ENCODE results near the gene AIPL1. TPM values are rescaled to one million over a fixed set of nuclear protein-coding genes. Genes with fewer than 3 reads are reported as not detected.

The AIPL1 gene
- total RNA-seq, 1 donor from 2014 or later = 0.76 TPM

- Mint-ChIP-seq H3K4me1 (ENCODE audit: low read depth, unreplicated experiment) (peaks cover 16% of the 10 kb centered on the region), H3K9me3 (ENCODE audit: unreplicated experiment) (peaks cover 10% of the 10 kb centered on the region), H3K36me3 (ENCODE audit: unreplicated experiment) (no peaks in the 10 kb centered on the region), H3K27me3 (ENCODE audit: unreplicated experiment) (peaks cover 2% of the 10 kb centered on the region), H3K27ac (ENCODE audit: unreplicated experiment) (peak overlapping the region; percentile 92), H3K4me3 (ENCODE audit: unreplicated experiment) (peak overlapping the region; percentile 94)
- DNase-seq = peak; percentile 37
- TF ChIP-seq CTCF (IDR thresholded peaks at IDR 0.05; ENCODE audit: partially characterized antibody, unreplicated experiment) = no peak
Observed at GRCh38 chr17:6444571-6445335, 9.8 kb upstream of the AIPL1 start.

- peaks cover 13% of the 10 kb centered on the region for H3K4me1 Mint-ChIP-seq (ENCODE audit: low read depth, unreplicated experiment)
- H3K27ac Mint-ChIP-seq (ENCODE audit: unreplicated experiment) = peak within 1 kb of the TSS; percentile 99
- peak; percentile 100 for DNase-seq
- peaks cover 2% of the 10 kb centered on the region for H3K27me3 Mint-ChIP-seq (ENCODE audit: unreplicated experiment)
- no peaks in the 10 kb centered on the region for H3K36me3 Mint-ChIP-seq (ENCODE audit: unreplicated experiment)
- no peak for TF ChIP-seq CTCF (IDR thresholded peaks at IDR 0.05; ENCODE audit: partially characterized antibody, unreplicated experiment)
- H3K9me3 Mint-ChIP-seq (ENCODE audit: unreplicated experiment) = peaks cover 10% of the 10 kb centered on the region
- H3K4me3 Mint-ChIP-seq (ENCODE audit: unreplicated experiment) = peak within 1 kb of the TSS; percentile 94
Observed at GRCh38 chr17:6443692-6444570, 9.0 kb upstream of the AIPL1 start, which contains the start of gene PIMREG. TSS of gene PIMREG (plus strand) at chr17:6444455. CDS start at chr17:6445111, 656 bp downstream.

GRCh38 chr17:6442775-6443174 lies 7.9 kb upstream of the AIPL1 start:
- peaks cover 2% of the 10 kb centered on the region for H3K27me3 Mint-ChIP-seq (ENCODE audit: unreplicated experiment)

GRCh38 chr17:6439951-6440350 lies 5.0 kb upstream of the AIPL1 start:
- DNase-seq = no peak
- H3K27ac Mint-ChIP-seq (ENCODE audit: unreplicated experiment) = no peak overlapping the region
- H3K4me3 Mint-ChIP-seq (ENCODE audit: unreplicated experiment) = no peak overlapping the region
- peaks cover 2% of the 10 kb centered on the region for H3K27me3 Mint-ChIP-seq (ENCODE audit: unreplicated experiment)
- H3K9me3 Mint-ChIP-seq (ENCODE audit: unreplicated experiment) = peaks cover 7% of the 10 kb centered on the region
- no peaks in the 10 kb centered on the region for H3K36me3 Mint-ChIP-seq (ENCODE audit: unreplicated experiment)
- TF ChIP-seq CTCF (IDR thresholded peaks at IDR 0.05; ENCODE audit: partially characterized antibody, unreplicated experiment) = no peak
- peaks cover 8% of the 10 kb centered on the region for H3K4me1 Mint-ChIP-seq (ENCODE audit: low read depth, unreplicated experiment)

More at GRCh38 chr17:6442775-6443174, 7.9 kb upstream of the AIPL1 start:
- Mint-ChIP-seq H3K9me3 (ENCODE audit: unreplicated experiment) (peaks cover 7% of the 10 kb centered on the region), H3K36me3 (ENCODE audit: unreplicated experiment) (no peaks in the 10 kb centered on the region), H3K4me1 (ENCODE audit: low read depth, unreplicated experiment) (peaks cover 16% of the 10 kb centered on the region), H3K4me3 (ENCODE audit: unreplicated experiment) (peak overlapping the region; percentile 88), H3K27ac (ENCODE audit: unreplicated experiment) (peak overlapping the region; percentile 99)
- DNase-seq = no peak
- no peak for TF ChIP-seq CTCF (IDR thresholded peaks at IDR 0.05; ENCODE audit: partially characterized antibody, unreplicated experiment)
